Middle frontal gyrus (tissue), 1 donor: ENCODE data around the gene ERLIN1.

Experiments
- DNase-seq: peaks from one replicate; pipeline ENCODE4 v3.0.0-alpha.2; 2015; ENCODE audit warnings: low spot score; ENCODE audit errors: extremely low spot score

ERLIN1 gene

DNA sequence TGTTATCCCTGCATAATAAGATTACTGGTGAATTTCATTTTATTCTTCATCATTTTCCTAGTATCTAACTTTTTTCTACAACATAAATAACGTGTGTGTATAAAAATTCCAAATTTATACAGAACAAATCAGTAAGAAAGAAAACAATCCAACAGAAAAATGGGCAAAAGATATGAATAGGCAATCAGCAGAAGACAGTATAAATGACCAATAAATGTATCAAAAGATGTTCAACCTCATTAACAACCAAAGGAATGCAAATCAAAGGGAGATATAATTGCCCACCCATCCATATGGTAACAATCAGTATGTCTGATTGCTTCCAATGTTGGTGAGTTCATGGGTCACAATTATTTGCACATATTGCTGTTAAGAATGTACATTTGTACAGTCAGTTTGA, 13.5 kb downstream of the ERLIN1 start:
- DNase-seq: no peak

DNA sequence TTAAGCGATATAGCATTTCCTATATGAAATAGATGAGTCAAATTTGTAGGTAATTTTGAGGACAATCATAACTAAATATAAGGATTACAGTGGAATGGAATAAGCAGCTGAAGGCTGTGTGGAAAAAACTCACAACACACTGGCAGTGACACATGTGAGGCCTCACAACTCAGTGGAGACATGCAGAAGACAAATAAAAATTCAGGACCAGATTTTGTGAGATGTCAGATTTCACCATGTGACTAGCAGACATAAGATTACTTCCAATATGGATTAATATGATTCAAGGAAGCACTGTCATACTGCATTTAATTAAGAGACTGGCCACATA, 17.6 kb downstream of the ERLIN1 start:
- no peak for DNase-seq

DNA sequence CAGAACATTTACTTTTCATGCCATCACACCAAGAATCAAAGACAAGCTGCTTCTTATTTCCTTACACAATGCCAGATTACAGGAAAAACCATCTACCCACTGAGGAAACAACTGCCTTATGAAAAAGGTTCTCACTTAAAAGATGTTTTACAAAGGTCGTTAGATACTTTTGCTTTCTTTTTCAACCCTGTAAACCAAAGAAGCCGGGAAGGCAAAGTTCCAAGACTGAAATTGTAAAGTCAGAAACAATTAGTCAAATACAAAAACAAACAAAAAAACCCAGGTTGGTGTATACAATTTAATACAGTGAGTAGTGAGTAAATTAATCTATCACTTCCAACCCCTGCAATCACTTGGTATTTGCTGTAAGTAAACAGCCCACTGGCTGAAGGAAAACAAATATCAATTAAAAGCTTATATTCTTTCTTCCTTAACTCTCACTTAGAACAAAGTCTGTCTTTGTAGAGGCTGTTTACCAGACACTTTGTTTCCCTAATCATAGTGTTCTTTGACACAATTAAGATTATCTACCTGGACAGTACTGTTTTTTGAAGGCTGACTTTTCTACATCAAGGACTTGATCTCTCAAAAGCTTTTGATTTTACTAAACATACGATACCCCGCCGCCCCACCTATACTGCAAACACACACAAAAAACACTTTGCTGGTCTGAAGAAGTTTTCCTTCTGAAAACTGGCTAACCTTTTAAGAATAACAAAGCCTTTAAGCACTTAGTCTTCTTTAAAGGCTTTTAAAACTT, 18.1 kb downstream of the ERLIN1 start:
- no peak for DNase-seq

DNA sequence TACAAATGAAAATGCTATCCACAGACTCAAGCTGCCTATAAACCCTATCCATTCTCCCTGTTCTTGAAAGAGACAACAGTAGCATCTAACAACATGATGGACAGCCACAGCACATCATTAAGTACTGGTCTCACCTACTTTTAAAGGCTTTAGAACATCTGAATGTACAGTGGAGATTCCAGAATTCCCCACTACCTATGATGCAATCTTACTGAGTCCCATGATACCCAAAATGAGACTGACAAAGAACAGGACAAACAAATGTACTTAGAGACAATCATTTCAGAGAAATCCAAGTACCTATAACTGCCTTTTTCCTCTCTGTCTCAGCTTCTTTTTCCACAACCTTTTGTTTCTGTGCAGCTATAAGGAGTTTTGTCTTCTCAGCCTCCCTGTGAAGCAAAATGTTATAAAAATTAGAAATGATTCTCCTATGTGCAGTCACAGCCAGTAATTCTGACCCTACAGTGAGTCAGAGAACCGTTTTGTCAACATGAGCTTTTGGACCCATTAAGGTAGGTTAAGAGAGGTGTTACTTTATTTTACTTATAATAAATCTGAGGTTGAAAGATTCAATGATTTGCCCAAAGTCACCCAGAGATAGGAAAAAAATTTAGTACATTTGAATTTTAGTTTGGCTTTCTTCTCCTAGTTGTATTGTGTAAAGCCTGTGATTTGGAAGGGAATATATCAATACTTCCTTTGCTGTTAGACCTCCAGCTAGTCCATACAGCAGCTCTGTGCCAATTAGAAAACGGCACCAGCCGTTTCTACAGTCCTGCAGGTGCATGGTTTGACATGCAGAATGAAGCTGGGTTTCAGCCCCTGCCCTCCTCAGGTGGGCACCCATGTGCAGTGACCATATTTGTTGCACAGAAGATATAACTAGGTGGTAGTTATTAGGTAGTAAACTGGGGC, 21.9 kb downstream of the ERLIN1 start:
- DNase-seq: no peak

DNA sequence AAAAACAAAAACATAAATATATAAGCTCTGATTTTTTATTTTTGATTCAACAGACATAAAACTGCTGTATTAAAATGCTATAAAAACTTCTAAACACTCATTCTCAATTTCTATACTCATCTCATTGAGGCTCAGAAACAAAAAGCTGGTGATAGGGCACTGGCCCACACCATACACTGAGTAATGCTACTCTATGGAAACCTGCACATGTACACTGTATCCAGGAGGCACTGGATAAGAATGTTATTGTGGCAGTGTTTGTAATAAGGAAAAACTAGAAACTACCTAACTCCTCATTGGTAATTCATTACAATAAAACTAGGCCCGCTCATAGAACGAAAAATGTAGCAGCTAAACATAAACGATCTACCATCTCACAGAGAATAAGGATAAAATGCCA, 23.1 kb downstream of the ERLIN1 start:
- DNase-seq: no peak

DNA sequence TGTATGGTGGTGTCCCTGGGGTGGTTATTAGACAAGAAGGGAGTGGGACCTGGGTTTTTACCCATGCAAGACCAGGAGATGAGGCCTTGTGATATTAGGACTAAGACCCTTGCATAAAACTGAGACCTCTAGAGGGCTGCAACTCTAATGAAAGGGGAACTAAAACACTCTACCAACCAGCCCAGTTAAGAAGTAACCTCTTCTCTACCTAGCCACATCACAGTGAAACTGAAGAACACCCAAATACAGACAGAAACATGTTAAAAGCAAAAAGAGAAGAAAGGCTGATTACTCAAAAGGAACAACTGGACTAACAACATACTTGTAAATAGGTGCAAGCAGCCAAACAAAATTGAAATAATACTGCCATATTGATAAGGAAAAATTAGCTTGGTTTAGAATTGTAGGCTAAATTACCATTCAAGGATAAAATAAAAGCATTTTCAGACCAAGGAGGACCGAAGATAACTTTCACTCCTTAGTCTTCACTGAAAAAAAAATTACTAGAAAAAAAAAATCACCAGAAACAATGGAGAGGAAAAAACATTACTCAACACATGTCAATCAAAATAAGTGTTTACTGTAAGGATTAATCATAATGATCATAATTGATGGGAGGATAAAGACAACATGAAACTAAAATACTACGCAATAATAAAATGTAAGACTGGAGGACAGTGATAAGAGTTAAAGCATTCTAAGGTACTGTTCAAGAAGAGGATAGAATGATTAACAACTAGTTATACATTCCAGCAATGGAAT, 27.6 kb downstream of the ERLIN1 start:
- DNase-seq: no peak

DNA sequence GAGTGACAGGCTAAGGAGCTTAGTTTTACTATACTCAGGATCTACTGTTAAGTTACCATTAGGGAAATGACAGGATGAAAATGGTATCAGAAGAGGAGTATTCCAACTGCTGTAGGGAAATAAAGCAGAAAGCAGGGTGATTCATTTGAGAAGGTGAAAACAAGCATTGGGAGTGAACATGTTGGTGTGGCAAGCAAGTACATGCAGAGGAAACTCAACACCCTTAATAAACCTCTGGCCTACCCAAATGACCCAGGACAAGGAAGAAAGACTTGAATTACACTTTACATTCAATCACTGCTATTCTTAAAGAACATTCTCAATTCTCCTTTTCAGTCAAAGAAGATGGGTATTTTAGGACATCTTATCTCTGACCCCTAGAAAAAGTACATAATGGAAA, 28.7 kb downstream of the ERLIN1 start:
- no peak for DNase-seq

DNA sequence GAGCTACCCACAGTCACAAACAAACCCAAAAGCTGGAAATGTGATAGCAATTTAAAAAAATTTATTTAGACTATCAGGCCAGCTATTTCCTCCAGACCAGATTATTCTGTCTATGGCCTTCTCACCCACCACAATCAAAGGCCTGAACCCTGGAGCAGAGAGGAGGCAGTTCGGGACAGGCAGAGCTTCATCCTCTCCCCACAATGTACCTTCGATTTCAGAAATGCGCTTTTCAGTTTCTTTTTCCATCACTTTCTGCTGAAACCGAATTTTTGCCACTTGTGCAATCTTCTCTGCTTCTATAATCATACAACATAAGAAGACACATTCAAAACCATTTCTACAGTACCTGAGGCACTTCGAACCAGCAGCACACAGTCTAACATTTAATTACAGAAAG, 29.9 kb downstream of the ERLIN1 start:
- DNase-seq: no peak

DNA sequence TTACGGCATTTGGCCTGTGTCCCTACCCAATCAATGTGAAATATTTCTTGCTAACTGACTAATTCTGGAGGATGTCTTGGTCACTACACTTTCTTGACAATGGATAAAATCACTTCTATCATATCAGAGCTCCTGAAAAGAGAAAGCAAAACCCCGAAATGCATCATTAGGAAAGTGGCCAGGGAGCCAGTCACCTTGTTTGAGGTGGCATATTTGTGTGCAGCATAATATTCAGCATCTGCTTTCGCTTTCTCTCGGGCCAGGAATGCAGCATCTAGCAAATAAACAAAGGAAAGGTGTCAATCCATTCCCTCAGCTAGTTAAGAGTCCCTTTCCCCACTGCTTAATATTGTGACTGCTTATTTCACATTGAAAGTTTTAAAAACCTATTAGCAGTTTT, 31.2 kb downstream of the ERLIN1 start:
- no peak for DNase-seq

DNA sequence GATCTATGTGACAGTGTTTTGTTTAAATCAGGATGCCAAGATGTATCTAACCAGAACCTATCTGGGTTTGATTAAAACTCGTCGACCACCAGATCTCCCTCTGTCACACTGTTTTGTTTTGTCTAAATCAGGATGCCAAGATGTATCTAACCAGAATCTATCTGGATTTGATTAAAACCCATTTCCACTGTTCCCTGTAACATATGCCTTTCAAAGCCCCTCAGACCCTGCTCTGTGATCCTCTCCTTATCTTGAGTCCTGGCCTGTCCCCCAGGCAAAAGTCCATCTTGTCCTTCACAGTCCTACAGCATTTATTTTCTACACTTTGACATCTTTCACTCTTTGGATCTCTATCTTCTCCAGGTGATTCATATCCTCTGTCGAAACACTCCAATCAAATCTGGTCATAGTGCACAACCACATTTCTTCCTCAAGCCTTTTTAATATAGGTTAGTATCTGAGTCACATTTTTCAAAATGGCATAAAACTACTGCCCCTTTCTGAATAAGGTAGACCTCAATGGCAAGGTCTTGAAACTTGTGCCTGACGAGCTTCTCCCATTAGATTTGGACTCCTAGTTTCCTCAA, 32.5 kb downstream of the ERLIN1 start:
- no peak for DNase-seq

DNA sequence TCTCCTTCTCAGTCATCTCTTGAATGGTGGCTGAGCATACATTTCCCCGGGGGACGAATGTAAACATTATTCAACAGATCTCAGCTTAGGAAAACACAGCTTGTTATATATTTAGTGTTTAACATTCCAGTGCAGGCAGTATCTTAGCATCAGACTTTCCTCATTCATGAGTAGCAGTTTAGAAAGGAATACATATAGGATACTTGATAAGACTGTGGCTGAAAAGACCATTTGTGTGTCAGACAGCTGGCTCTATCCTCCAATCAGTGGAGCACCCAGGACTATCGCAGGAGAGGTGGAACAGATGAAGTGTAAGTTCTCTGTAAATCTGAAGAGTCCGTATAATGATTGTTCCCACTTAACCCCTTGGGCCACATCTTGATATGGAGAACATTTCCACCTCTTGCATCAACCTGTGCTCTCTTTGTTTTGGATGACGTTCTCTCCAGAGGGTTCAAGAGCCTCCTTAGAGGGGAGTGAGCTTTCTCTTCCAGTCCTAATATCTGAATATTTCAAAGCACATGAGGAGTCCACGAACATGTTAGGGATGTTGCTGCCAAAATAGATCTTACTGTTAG, 34.0 kb downstream of the ERLIN1 start:
- no peak for DNase-seq

DNA sequence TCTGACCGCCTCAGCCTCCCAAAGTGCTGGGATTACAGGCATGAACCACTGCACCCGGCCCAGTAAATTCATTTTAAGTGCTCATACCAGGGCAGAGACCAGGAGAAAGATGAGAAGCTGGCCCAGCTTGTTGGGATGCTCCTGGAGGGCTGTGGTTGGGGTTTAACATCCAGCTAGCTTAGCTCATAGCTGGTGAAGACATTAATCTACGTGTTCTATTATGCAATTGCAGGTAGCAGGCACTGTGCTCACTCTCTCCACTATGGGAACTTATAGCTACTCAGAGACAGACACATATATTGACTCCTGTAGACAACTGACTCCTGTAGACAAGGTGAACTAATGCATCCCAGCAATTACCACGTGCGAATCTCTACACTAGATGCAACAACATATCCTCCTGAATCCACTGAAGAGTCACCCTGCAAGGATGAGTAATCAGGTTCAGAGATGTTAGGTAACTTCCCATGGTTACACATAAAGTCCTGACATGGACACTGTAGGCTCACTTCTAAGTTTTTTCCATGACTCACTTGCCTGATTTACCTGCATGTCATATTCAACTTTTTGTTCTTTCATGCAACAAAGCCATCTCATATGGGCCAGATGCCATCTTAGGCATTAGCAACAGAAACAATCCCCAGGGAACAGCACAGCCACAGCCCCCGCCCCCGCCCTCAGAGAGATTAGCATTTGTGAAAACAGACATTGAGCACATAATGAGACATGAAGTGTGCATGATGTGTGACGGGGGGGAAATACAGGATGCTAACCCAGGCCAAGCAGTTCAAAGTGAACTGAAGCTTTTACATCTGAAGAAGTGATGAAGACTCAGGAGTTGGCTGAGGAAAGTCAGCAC, 37.2 kb downstream of the ERLIN1 start:
- DNase-seq: no peak

DNA sequence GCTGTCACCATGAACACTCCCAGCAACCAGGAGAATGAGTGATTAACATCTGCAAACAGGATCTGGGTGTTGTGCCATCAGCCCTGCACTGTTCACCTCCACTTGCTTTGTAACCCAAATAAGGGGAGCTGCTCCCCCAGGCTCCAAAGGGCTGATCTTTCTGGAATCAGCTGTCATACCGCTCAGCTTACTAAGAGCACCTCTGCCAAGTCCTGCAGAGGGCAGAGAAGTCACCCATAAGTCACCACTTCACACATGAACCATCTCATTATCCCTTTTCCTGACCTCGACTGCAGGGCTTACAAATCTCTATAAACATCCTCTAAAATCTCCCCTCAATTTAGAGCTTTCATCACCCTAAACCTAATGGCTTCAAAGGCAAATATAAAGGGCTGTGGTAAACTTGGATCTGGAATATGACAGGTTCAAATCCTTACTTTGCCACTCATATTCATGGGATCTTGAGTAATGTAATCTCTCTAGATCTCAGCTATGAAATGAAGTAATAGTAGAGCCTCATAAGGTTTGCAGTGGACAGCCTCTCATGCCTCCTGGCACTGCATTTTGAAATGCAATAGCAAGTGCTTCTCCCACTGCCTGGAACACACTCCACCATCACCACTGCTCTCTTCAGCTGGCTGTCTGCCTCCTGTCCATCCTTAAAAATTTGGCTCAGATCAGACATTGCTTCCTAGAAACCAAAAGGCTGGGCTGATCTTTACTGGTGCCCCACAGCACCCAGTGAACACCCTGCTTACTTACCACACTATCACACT, 38.8 kb downstream of the ERLIN1 start:
- DNase-seq: no peak

DNA sequence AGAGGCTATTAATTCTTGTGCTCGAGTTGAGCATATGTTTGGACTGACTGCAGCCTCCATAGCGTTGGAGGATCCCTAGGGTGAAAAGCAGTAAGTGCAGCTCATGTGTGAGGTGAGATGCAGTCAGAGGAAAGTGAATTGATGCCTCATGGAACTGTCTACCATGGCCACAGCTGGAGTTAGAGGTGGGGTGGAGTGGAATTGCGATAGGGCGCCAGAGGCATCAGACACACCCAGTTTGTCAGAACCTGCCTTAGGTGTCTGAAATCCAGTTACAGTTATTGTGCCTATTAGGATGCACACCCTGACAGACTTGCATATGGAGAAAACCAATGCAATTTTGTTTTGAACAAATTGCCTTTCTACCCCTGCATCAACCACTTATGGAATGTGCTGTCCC, 39.4 kb downstream of the ERLIN1 start:
- DNase-seq: no peak

DNA sequence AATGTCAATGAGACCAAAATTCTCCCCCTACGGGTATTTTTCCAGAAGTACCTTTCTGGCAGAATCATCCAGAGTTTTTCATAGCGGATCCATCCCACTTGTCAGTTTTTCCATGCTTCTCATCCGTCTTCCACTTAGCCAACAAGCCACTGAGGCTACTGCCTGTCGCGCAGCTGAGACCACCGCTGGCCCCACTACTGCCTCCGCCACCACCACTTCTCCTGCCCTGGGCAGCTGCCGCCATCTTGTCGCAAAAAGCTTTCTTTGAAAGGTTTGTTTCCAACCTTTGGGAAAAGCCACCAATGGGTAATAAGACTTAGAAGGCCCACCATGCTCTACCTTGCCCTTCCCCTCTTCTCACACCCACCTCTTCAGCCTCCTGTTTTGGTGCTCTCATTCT, 42.1 kb downstream of the ERLIN1 start:
- no peak for DNase-seq

DNA sequence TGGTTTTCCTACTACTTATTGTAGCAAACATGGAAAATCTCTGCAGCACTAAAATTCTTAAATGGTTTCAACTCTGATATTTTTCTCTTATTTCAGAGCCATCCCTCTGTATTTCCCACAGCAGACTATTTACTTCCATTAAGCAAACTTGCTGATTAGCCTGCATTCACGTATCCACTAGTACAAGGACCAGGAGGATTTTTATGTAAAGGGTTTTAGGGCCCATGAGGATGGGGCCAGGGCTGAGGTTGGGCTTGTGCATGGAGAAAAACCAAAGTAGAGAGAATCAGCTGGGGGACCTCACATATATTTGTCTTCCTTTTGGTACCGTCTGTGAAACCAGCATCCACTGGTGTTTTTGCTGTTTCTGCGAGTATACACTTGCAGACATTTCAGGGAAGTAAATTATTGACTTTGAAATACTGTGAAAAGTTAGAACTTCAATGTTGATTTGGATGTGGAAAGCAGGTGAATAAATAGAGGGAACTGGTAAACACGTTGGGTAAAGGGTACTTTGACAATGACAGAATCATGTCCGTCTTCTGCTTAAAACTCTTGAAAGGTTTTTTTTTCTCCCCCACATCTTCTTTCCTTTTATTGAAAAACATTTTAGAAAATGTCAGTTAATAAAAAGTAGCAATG, 44.3 kb downstream of the ERLIN1 start:
- DNase-seq: no peak

DNA sequence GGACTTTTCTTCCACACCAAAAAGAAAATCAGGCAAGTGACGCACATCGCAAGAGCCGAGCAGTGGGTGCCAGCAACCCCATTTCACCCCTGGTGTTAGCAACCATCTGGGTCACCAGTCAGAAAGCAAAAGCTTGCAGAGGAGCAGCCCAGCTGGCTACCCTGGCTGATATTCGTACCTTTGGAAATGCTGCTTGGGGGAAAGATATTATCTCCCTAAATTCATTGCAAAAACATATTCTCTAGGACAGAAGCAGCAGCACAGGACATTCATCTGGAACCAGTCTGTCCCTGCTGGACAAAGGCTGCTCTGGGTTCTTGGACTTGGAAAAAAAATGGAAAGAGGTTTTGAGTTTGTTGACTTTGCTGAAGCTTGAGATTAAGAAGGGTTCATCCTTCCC, 45.8 kb downstream of the ERLIN1 start:
- DNase-seq: no peak

DNA sequence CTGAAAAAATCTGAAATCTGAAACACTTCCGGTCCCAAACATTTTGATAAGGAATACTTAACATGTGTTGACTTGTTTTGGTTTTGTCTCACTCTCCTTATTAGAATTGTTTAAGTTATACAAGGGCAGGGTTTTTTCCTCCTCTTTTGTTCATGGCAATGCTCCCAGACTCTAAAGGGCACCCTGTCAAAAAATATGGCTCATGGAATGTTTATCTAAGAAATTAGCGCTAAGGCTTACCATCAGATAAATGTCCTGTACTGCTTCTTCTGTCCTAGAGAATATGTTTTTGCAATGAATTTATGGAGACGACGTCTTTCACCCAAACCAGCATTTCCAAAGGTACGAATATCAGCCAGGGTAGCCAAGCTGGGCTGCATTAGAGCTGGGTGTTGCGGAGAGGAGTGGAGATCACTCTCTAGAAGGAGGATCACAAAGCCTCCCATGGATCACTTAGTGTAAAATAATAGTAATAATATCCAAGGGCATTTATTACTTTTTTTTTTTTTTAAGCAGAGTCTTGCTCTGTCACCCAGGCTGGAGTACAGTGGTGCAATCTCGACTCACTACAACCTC, 46.8 kb downstream of the ERLIN1 start:
- DNase-seq: no peak

DNA sequence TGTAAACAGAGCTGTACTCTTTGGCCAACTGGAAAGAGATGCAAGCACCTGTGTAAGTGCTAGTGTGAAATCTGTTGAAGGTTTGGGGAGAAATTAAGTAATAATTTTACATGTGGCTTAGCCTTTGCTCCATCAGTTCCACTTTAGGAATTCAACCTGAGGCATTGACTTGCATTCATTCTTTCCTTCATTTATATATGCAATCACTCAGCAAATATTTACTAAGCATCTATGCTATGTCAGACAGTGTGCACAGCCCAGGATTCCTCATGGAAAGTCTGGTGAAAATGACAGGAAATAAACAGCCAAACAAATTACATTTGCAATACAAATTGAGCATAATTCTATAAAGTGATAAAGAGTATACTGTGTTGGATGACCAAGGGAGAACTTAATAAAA, 50.3 kb downstream of the ERLIN1 start:
- no peak for DNase-seq
